H1 (cell line): ENCODE results near the gene LDLR. TPM values are rescaled to one million over a fixed set of nuclear protein-coding genes. Genes with fewer than 3 reads are reported as not detected.

Experiments used
- CTCF ChIA-PET: fragments of 300-600 bp; sonication (Branson Sonifier 250); formaldehyde crosslinking; loops from one replicate; lab custom pipeline; 2021; ENCODE audit not compliant: partially characterized antibody; lab: Charles Lee
- POLR2A ChIA-PET: fragments of 300-600 bp; sonication (Branson Sonifier 250); formaldehyde crosslinking; loops from one replicate; lab custom pipeline; 2021; ENCODE audit warnings: inconsistent platforms; ENCODE audit not compliant: partially characterized antibody; lab: Charles Lee
- DNase-seq, 2 experiments: peaks; one replicate each; pipeline versions ENCODE4 v3.0.0 to v3.0.0-alpha.2; 2010 to 2022; ENCODE audit warnings: low spot score in 2 of 2, low read depth in 1 of 2, mixed read lengths in 1 of 2
- FAIRE-seq: peaks from 2 replicates; lab custom pipeline; 2011; peaks lifted over from hg19 to GRCh38; lab: Jason Lieb, UNC
- H2AFZ ChIP-seq: 2 replicates; pipeline ENCODE4 v1.8.1; 2012; ENCODE audit warnings: low read length, inconsistent platforms
- H2AK5ac ChIP-seq: 2 replicates; pipeline ENCODE4 v1.6.1; 2013; ENCODE audit warnings: low read depth, low read length
- H2BK120ac ChIP-seq: replicated peaks from 2 replicates; pipeline ENCODE3; 2013; ENCODE audit warnings: low read depth, low read length, inconsistent platforms
- H2BK12ac ChIP-seq: 2 replicates; pipeline ENCODE4 v1.6.1; 2013; ENCODE audit warnings: low read depth, low read length
- H2BK15ac ChIP-seq: 2 replicates; pipeline ENCODE4 v1.6.1; 2013; ENCODE audit warnings: low read length
- H2BK20ac ChIP-seq: 2 replicates; pipeline ENCODE4 v1.6.1; 2013; ENCODE audit warnings: low read length
- H2BK5ac ChIP-seq: 2 replicates; pipeline ENCODE4 v1.6.1; 2013; ENCODE audit warnings: low read depth, low read length
- H3K14ac ChIP-seq: 2 replicates; pipeline ENCODE4 v1.6.1; 2013; ENCODE audit warnings: inconsistent platforms; ENCODE audit not compliant: insufficient read length
- H3K18ac ChIP-seq: 2 replicates; pipeline ENCODE4 v1.6.1; 2013; ENCODE audit warnings: low read length; ENCODE audit errors: extremely low read depth
- H3K23ac ChIP-seq: 2 replicates; pipeline ENCODE4 v1.6.1; 2013; ENCODE audit warnings: inconsistent platforms; ENCODE audit not compliant: insufficient read length
- H3K23me2 ChIP-seq: 2 replicates; pipeline ENCODE4 v1.6.1; 2013; ENCODE audit warnings: low read depth, low read length
- H3K27ac ChIP-seq: 2 replicates; pipeline ENCODE4 v1.6.1; 2011; ENCODE audit warnings: low read depth, low read length, inconsistent platforms
- H3K27me3 ChIP-seq, 4 experiments: replicated peaks in 1 of 4; 1 replicate in 1 of 4; 2 replicates in 3 of 4; pipeline versions ENCODE4 v1.6.1 to v1.8.1; 2011 to 2013; ENCODE audit warnings: low read length in 3 of 4, mild to moderate bottlenecking in 3 of 4, inconsistent platforms in 2 of 4, mixed read lengths in 2 of 4, moderate library complexity in 1 of 4; ENCODE audit not compliant: control insufficient read depth in 3 of 4, insufficient read depth in 3 of 4; ENCODE audit errors: extremely low read depth in 1 of 4
- H3K36me3 ChIP-seq, 4 experiments: 2 replicates each; pipeline versions ENCODE4 v1.6.1 to v1.8.1; 2011 to 2013; ENCODE audit warnings: mild to moderate bottlenecking in 4 of 4, low read length in 3 of 4, moderate library complexity in 2 of 4, control low read depth in 1 of 4, inconsistent platforms in 1 of 4; ENCODE audit not compliant: insufficient read depth in 4 of 4, control insufficient read depth in 2 of 4
- H3K4ac ChIP-seq: replicated peaks from 2 replicates; pipeline ENCODE3; 2013; ENCODE audit warnings: low read length, low read depth, mixed read lengths, inconsistent platforms; ENCODE audit not compliant: insufficient read length
- H3K4me1 ChIP-seq, 4 experiments: replicated peaks in 1 of 4; 1 replicate in 1 of 4; 2 replicates in 3 of 4; pipeline versions ENCODE4 v1.6.1 to v1.8.1; 2011 to 2013; ENCODE audit warnings: low read length in 3 of 4, inconsistent platforms in 2 of 4, mixed read lengths in 1 of 4; ENCODE audit not compliant: insufficient read depth in 4 of 4, control insufficient read depth in 3 of 4
- H3K4me2 ChIP-seq, 2 experiments: 2 replicates each; pipeline versions ENCODE4 v1.6.1 to v1.8.1; 2011 to 2013; ENCODE audit warnings: low read depth in 2 of 2, low read length in 2 of 2, control low read depth in 1 of 2, inconsistent platforms in 1 of 2, mild to moderate bottlenecking in 1 of 2; ENCODE audit not compliant: insufficient read depth in 1 of 2
- H3K4me3 ChIP-seq, 4 experiments: fragments of 200-600, 300-600 bp in 1 of 4; sonication (generic), shearing (Covaris generic), sonication (Bioruptor Twin) in 1 of 4; 2 replicates each; pipeline versions ENCODE4 v1.5.1 to v1.8.1; 2011 to 2016; ENCODE audit warnings: low read length in 4 of 4, low read depth in 3 of 4, control low read depth in 2 of 4, inconsistent platforms in 2 of 4, mild to moderate bottlenecking in 2 of 4, mixed read lengths in 1 of 4, moderate library complexity in 1 of 4; ENCODE audit not compliant: insufficient read depth in 2 of 4; ENCODE audit errors: extremely low read depth in 1 of 4
- H3K56ac ChIP-seq: replicated peaks from 2 replicates; pipeline ENCODE3; 2013; ENCODE audit warnings: low read depth, mild to moderate bottlenecking, mixed read lengths, low read length, inconsistent platforms; ENCODE audit not compliant: insufficient read length
- H3K79me1 ChIP-seq: 2 replicates; pipeline ENCODE4 v1.6.1; 2013; ENCODE audit warnings: low read depth, low read length, control low read depth
- H3K79me2 ChIP-seq, 2 experiments: 2 replicates each; pipeline versions ENCODE4 v1.6.1 to v1.8.1; 2012 to 2013; ENCODE audit warnings: low read length in 2 of 2, mild to moderate bottlenecking in 2 of 2, inconsistent platforms in 1 of 2; ENCODE audit not compliant: insufficient read depth in 2 of 2, control insufficient read depth in 1 of 2
- H3K9ac ChIP-seq, 4 experiments: replicated peaks in 1 of 4; 1 replicate in 1 of 4; 2 replicates in 3 of 4; pipeline versions ENCODE4 v1.6.1 to v1.8.1; 2011 to 2013; ENCODE audit warnings: low read depth in 3 of 4, low read length in 3 of 4, control low read depth in 2 of 4, mild to moderate bottlenecking in 2 of 4, moderate library complexity in 2 of 4, inconsistent platforms in 1 of 4; ENCODE audit errors: extremely low read depth in 1 of 4
- H3K9me3 ChIP-seq, 2 experiments: 2 replicates each; pipeline versions ENCODE4 v1.6.1 to v1.8.1; 2012 to 2013; ENCODE audit warnings: mild to moderate bottlenecking in 2 of 2, moderate library complexity in 2 of 2, control low read depth in 1 of 2, inconsistent platforms in 1 of 2, low read depth in 1 of 2, low read length in 1 of 2, mixed read lengths in 1 of 2; ENCODE audit not compliant: insufficient read depth in 2 of 2
- H4K20me1 ChIP-seq, 2 experiments: replicated peaks in 1 of 2; 2 replicates each; pipeline versions ENCODE3 to v1.8.1; 2011 to 2013; ENCODE audit warnings: inconsistent platforms in 2 of 2, low read length in 2 of 2, mild to moderate bottlenecking in 1 of 2; ENCODE audit not compliant: insufficient read depth in 2 of 2, control insufficient read depth in 1 of 2
- H4K5ac ChIP-seq: 2 replicates; pipeline ENCODE4 v1.6.1; 2013; ENCODE audit warnings: low read length, low read depth, mixed read lengths, inconsistent platforms; ENCODE audit not compliant: insufficient read length
- H4K8ac ChIP-seq: 2 replicates; pipeline ENCODE4 v1.8.0; 2013; ENCODE audit warnings: mild to moderate bottlenecking, moderate library complexity, low read length, inconsistent platforms; ENCODE audit not compliant: insufficient read depth; ENCODE audit errors: extremely low read depth
- H4K91ac ChIP-seq: replicated peaks from 2 replicates; pipeline ENCODE3; 2013; ENCODE audit warnings: low read length, mixed read lengths, inconsistent platforms; ENCODE audit not compliant: insufficient read length
- HDAC6 ChIP-seq: IDR thresholded peaks from one replicate; pipeline ENCODE4 v1.7.1; 2012; ENCODE audit warnings: low read depth, mild to moderate bottlenecking, inconsistent platforms, low read length, moderate library complexity
- RXRA ChIP-seq: IDR thresholded peaks from 2 replicates; pipeline ENCODE4 v1.6.1; 2011; ENCODE audit warnings: low read depth, mild to moderate bottlenecking, low read length, moderate library complexity; ENCODE audit not compliant: insufficient read depth
- SRF ChIP-seq: IDR thresholded peaks from 2 replicates; pipeline ENCODE4 v1.6.1; 2011; ENCODE audit warnings: mild to moderate bottlenecking, low read depth, low read length, moderate library complexity
- SUZ12 ChIP-seq: fragments of 200-600 bp; sonication (generic); IDR thresholded peaks from 2 replicates; pipeline ENCODE4 v1.6.1; 2012; ENCODE audit warnings: mild to moderate bottlenecking, inconsistent platforms, low read length, moderate library complexity, mixed read lengths
- YY1 ChIP-seq: IDR thresholded peaks from 2 replicates; pipeline ENCODE4 v1.6.1; 2011; ENCODE audit warnings: low read depth, mild to moderate bottlenecking, low read length
- WGBS, 2 experiments: shearing (Covaris generic) in 1 of 2; methylation state at CpG; one replicate each; pipeline versions ENCODE4 v1.1.6 to v1.1.7; 2013 to 2015; ENCODE audit warnings: low lambda C conversion rate in 2 of 2, mixed read lengths in 2 of 2, inconsistent platforms in 1 of 2, low coverage in 1 of 2, missing lambda C conversion rate in 1 of 2; ENCODE audit not compliant: insufficient replicate concordance in 2 of 2, insufficient coverage in 1 of 2, insufficient read length in 1 of 2; ENCODE audit errors: extremely low coverage in 1 of 2, missing lambda C conversion rate in 1 of 2; 5-methylcytosine and 5-hydroxymethylcytosine counted together
- polyA plus RNA-seq, 7 experiments: library from polyadenylated mRNA; depleted of rRNA in 3 of 7; stranded (reverse) in 5 of 7; unstranded in 2 of 7; fragments of >200 nt in 5 of 7; fragments of 200-250 nt in 2 of 7; gene quantifications; 1 replicate in 5 of 7; 2 replicates in 1 of 7; 4 replicates in 1 of 7; pipeline versions ENCODE4 v1.2.1 to v1.2.3, GENCODE V29; 2011 to 2013; ENCODE audit warnings: missing spikeins in 2 of 7, mixed read lengths in 2 of 7
- total RNA-seq: library from RNA; stranded (reverse); fragmentation: NEBNext Ultra II Directional; extraction: Animal tissue kit (Norgen Biotek cat#: 25700); gene quantifications from 2 replicates; pipeline ENCODE4 v1.2.1, GENCODE V29; 2021

The LDLR gene
- total and polyA plus RNA-seq, 2 of the 8 experiments (the other 6 are each of a cell fraction or from before 2014, with no cell fraction given), result 70.1 to 118 TPM

- Histone ChIP-seq H2BK120ac (no peak overlapping the region), H2BK15ac (no peak overlapping the region), H3K36me3 (peaks cover 12 to 39% (median 23%) of the 10 kb centered on the region in 4 experiments; a peak in 6 of 8 replicates), H2BK5ac (no peak overlapping the region), H3K4me1 (no peaks in the 10 kb centered on the region), H3K9me3 (no peaks in the 10 kb centered on the region), H4K20me1 (peaks cover 0 to 2% of the 10 kb centered on the region in 2 experiments), H2BK20ac (no peak overlapping the region), H4K5ac (no peak overlapping the region), H3K4me2 (no peak overlapping the region), H3K23me2 (no peaks in the 10 kb centered on the region), H2BK12ac (no peak overlapping the region), H2AK5ac (no peak overlapping the region), H3K27me3 (no peaks in the 10 kb centered on the region), H3K27ac (no peak overlapping the region), H3K56ac (no peak overlapping the region), H2AFZ (no peak overlapping the region), H3K14ac (no peak overlapping the region), H4K91ac (no peak overlapping the region), H3K4me3 (no peak overlapping the region), H3K18ac (no peak overlapping the region), H3K79me1 (peaks cover 7% of the 10 kb centered on the region; the same call in 1 of the 2 replicates), H3K9ac (no peak overlapping the region), H3K23ac (no peak overlapping the region), H3K79me2 (no peaks in the 10 kb centered on the region), H3K4ac (no peak overlapping the region), H4K8ac (no peak overlapping the region)
- CTCF ChIA-PET, result interaction anchor here (0.6 to 3.2 kb wide), 2 partner anchors 9 to 88 kb away, joined by 4 to 14 read pairs; no protein-coding TSS in a partner anchor
- DNase-seq (no peak), FAIRE-seq (no peak)
- POLR2A ChIA-PET, result interaction anchor here (1.0 to 1.7 kb wide), 3 partner anchors 10 to 50 kb away, joined by 3 to 6 read pairs (median 4); no protein-coding TSS in a partner anchor
- WGBS, 2 experiments, result 94% methylated on average over 10 of the region's 10 CpGs; no CpG with 5 or more reads in 1 of the 2 experiments
- no peak for TF ChIP-seq RXRA
- TF ChIP-seq SRF, result no peak
- TF ChIP-seq SUZ12, result no peak
- TF ChIP-seq YY1, result no peak
- TF ChIP-seq HDAC6, result no peak
These were observed 44.8 kb upstream of the LDLR start for GRCh38 chr19:11044431-11044830.
